Stimulated activated CD8-positive, alpha-beta memory T cell treated with anti-CD3 and anti-CD28 coated beads, Interleukin-4, amount 100 ng/mL, for 48 hours (primary cell): ENCODE measurements around the gene NXPH1.
A peak's percentile ranks its signal among the peaks of the same experiment; 100 is the strongest.

Source experiments
- DNase-seq: peaks from one replicate; pipeline ENCODE4 v3.0.0-alpha.2; 2020

Gene NXPH1

DNA sequence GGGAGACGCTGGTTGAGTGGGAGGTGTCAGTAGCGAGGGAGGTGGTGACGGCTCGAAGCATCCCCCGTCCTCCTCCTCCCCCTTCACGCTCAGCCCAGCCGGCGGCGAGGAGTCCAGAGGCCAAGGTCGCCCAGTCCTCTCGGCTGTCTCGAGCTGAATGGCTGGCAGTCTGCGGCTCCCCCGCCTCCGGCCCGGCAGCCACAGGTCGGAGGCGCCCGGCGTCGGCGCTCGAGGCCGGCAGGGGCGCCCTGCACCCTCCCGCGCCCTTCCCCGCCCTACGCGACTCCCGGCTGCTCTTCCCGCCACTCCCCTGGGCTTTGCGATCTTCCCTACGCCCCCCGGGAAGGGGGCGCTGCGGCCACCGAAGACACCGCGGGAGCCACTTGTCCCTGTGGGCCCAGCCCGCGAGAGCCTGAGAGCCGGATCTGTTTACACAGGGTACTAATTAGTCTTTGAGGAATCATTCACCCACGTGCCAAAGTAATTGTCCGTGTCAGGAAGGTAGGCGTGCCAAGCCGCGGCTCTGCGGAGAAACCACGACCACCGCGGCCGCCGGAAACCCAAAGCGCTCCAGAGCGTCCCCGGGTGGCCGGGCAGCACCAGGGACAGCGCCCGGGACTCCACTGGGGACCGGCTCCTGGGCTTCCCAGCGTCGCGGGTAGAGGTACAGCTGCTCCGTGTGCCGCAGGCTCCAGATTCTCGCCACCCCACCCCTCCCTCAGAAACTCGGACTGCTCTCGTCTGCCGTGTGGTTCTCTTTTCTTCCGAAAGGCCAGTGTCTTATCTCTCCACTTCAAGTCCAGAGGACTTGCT is at the start of gene NXPH1:
Gene NXPH1 (plus strand): TSS at position 133 of the 813 bp plus-strand sequence.
- DNase-seq: no peak

DNA sequence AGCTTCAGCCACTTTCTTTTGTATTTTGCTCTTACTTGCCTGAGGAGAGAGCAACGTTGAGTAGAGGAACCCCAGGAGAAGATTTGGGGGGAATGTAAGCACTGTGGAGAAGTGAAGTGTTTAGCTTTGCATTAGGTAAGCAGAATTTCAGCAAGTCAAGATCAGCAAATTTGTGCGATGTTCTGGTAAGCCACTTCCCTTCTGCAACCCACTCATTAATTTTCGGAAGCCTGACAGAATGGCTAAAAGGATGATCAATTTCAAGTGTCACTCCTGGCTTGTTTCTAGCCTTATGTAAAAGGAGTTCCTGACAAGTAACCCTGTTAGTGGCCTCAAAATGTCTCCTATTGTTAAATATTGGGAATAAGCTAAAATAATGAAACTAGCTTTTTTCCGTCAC is 48.5 kb upstream of the NXPH1 start:
- no peak for DNase-seq

DNA sequence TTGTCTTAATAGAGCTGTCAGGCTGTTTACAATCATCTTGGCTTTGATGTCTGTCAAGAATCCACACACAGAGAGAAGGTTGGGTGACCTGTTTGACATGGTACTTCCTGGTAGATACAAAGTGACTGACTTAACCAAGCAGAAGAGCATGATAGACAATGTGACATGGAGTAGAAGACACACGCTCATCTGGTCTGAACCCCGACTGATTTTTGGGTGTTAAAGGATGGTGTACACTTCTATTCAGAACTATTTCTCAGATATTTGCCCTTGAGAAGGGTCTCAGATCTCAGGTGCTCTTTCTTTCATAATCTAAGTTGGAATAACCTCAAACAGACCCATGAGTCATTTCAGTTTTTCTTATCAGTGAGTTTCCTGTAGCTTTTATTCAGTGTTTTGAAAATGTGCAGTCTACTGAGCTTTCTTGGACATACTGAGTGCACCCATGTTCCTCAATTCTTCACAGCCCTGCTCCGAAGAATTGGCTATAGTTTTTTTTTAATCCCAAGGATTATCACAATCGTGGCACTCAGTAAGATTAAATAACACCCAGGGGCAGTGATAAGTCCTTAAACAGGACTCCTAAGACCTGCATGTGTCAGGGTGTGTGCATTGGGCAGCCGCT is 46.4 kb upstream of the NXPH1 start:
- no peak for DNase-seq

DNA sequence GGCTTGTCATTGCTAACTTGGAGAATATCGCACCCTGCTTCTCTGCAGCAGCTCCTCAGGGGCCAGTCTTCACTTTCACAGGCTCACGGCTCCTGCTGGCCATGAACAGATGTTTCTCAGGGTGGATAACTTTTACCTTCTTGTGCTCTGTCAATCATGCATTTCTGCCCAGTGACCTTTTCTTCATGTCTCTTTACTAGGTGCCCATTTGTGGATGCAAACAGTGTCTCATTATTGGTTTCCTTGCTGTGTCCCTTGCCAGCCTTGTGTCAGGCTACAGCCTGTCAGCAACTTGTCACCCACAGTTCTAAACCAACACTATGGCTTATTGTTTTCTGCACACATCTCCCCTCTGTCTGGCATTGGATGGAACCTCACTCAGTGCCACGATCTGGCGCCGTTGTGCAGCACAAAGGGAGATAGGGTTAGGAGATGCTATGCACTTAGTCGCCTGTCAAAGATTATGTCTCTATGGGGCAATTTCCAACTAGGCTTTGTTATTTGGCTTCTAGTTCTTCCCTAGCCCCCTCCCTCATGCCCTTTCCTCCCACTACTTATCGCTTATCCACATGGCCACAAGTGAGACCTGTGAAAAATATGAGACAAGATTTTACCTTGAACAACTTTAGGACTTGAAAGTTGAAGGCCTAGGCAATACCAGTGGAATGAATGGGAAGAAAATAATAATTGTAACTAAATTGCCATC is 45.7 kb upstream of the NXPH1 start:
- DNase-seq: no peak

DNA sequence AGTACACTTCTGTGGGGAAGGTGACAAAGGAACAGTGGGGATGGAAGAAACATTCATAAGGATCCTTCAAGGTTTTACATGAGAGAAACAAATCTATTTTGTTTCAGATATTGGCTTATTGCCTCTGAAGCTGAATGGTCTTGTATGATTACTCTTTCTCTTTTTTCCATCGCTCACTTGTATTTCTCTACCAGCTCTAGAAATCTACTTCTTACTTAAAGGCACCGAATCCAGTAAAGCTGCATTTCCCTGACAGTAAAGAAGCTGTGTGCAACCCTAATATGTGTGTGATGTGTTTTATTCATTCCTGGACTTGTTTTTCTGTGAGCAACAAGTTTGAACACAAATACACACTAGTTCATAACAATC is 45.2 kb upstream of the NXPH1 start:
- DNase-seq: no peak

DNA sequence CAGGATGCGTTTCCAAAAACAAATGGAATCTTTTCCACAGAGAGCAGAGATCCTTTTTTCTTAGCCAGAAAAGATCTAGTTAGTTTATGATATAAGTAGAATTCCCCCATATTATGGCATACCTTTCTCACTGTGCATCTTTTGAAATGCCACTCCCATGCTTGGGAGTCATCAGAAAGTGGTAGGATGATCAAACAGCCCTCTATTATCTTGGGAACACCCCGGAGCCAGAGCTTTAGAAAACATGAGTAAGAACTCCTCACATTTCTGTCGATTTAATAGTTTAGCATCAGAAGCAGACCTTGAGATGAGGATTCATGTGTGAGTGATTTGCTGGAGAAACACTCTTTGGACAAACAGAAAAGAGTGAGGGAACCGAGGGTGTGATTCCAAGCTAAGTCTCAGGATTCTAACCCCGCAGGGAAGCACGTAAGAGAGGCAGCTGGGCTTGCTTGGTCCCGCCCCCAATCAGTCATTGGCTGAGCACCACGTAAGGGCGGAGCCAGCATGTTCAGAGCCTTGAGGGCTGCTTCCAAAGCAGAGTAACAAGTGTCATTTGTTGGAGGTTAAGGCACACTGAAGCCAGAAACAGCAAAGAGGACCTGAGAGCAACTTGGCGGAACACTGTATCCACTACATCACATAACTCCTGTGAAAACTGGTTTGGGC is 43.7 kb upstream of the NXPH1 start:
- no peak for DNase-seq

DNA sequence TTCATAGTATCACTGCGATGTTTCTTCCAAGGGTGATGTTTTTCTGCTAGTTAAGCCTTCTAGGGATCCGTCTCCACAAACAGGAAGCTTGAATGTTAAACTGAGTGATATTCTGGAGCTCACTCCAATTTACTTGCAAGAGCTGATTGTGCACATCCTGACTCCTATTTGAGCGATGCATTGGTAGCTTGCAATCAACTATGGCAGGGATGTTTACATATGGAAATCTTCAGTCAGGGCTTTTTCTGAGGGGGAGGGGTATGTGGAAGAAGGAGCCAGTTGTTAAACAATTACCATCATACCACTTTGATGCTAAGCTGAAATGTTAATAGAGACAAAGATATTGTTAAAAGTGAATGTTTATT is 43.2 kb upstream of the NXPH1 start:
- DNase-seq: no peak

DNA sequence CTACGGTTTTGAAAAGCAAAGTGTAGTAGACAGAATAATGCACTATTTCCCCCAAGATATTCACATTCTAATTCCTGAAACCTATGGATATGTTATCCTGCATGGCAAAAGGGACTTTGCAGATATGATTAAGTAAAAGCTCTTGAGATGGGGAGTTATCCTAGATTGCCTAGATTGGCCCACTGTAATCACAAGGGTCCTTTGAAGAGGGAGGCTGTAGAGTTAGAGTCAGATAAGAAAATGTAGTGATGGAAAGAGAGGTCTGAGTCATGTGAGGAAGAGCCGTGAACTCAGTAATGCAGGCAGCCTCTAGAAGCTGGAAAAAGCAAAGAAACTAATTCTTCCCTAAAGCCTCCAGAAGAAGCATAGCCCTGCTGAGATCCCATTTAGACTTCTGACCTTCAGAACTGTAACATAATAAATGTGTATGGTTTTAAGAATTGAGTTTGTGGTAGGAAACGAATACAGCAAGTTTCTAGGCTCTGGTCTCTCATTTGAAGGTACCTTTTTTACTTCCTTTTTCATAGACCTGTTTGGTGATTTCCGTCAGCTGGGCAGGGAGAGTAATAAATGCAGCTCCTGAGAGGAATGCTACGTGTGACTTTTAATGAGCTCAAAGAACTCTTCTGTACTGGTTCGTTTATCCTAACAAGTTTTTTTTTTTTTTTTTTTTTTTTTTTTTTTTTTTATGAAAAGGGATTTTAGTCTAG is 41.9 kb upstream of the NXPH1 start:
- no peak for DNase-seq

DNA sequence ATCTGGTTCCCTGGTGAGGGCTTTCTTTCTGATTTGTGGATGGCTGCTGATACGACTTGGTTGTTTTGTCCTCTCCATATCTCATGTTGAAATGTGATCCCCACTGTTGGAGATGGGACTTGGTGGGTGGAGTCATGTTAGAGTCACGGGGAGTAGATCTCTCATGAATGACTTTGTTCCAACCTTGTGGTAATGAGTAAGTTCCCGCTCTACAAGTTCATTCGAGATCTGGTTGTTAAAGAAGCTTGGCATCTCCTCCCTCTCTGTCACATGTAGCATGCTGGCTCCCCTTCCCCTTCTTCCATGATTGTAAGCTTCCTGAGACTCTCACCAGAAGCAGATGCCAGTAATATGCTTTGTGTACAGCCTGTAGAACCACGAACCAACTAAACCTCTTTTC is 37.1 kb upstream of the NXPH1 start:
- DNase-seq: no peak

DNA sequence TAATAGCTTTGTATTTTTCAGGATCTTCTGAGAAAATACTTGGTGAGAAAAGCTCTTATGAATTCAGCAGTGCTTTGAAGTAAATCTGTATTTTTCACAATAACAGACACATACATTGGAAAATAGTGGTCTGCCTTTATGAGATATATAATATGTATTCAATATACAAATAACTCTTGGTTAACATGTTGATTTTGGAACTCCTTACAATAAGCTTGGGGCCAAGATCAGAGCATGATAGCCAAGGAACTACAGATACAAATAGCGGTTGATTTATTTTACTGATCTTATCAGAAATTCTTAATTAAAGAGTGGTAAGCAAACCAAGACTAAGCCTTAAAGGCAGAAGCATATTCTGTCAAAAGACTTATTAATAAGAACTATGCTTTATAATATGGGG is 24.5 kb upstream of the NXPH1 start:
- no peak for DNase-seq

DNA sequence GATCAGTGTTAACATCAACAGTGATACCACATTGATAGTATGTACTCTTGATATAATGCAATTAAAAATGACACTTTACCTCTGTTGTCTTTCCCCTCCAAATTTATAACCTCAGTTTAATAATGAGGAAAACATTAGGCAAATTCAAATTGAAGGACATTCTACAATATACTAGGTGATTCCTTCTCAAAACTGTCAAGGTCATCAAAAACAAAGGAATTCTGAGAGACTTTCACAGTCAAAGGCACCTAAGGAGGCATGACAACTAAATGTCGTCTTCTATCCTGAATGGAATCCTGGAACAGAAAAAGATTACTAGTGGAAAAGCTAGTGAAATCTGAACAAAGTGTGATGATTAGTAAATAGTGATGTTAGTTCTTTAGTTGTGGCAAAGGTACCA is 22.3 kb upstream of the NXPH1 start:
- no peak for DNase-seq

DNA sequence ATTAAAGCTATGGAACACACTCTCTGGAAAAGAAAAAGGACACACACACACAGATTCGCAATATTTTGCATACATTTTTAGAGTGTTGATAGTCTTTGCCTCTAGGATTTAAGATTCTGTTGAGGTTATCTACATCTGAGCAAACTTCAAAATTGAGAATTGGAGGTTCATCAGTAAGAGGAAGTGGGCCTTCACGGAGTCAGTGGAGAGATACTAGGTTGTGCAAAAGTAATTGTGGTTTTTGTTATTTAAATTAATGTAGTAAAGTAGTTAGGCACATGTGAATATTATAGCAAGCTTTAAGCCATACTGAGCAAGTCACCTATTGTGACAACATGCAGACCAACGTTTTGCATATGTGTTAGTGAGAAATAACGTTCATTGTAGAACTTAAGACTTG is 19.8 kb upstream of the NXPH1 start:
- DNase-seq: no peak

DNA sequence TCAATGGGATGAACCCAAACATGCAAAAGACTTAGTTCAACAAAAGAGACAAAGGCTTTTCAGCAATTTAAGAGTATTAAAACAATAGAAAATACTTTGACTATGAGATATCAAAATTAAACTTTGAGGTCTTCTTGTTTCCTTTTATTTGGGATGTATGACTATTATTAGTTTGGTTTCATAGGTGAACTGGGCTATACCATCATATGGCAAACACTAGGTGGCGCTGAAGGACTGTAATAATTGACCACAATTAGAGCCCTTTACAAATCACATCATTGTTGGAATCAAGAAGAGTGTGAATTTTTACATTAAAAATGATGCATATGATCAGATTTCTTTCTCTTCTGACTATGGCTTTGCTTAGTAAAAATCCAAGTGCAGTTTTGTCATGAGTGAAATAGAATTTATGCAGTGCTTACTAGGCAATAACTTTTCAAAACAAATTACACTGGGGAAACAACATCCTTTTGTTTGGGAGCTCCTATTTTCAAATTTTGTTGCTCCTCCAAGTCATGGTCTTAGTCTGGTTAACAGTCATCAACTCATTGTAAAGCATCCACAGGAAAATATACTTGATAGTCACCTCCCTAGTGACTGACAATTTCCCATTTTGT is 14.7 kb upstream of the NXPH1 start:
- DNase-seq: peak; percentile 60

DNA sequence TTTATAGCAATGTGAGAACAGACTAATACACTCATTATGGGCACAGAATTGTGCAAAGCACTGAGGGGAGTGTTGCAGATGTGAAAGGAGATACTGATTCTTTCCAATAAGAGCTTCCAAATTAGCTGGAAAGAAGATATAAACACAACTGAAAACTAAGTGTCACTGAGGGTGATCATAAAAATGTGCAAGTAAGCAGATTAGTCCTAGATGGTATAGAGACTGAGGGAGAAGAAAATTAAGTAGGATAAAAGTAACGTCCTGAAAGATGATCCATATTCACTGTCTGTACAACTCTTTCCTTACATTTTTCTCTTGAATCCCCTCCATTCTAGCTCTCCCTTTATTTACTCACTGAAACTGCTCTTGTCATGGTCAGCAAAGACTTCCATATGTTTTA is 11.2 kb upstream of the NXPH1 start:
- no peak for DNase-seq

DNA sequence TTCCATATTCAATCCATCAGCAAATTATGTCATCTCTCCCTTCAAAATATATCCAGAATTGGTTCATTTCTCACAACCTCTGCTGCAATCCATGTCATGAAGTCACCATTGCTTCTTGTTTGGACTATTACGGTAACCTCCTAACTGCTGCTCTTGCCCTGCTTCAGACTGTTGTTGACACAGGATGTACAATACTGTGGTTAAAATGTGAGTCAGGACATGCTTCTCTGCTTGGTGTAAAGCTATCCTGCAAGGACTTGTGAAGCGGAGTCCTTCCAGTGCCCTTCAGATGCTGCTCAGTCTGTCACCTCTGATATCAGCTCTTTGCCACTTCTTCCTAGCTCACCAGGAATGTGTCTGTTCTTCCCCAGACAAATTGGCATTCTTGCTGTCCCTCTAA is 10.4 kb upstream of the NXPH1 start:
- no peak for DNase-seq

DNA sequence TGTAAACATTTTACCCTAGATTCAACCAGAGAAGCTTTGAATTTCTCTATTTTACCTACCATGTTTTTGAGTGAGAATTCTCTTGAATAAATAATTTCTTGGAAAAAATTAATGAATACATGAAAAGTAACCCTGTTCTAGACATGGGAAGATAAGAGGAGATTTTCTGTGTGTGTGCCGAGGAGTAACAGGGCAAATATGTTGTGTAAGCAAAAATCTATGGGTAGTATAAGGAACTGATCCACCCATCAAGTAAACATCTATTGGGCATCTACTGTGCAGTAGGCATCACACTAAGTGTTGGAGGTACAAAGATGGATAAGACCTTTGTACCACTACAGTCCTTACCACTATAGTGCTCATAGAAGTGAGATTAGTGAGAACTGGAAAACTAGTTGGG is 8.2 kb upstream of the NXPH1 start:
- DNase-seq: no peak

DNA sequence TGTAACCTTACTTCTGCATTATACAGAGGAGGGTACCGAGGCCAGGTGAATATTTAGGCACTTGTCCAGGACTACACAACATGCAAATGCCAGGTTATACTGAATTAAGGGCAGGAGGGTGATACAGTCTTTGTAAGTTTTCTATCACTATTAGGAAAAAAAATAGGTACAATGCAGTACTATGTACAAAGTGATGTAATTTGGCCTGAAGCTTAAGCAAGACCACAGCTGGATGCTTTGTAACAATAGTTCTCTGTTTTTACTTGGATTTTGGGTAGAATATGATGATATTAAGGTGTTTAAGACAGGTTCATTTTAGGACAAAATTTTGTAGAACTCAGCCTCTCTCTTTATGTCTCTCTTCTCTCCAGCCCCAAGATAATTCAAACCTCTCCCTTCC is 2.8 kb upstream of the NXPH1 start:
- no peak for DNase-seq

DNA sequence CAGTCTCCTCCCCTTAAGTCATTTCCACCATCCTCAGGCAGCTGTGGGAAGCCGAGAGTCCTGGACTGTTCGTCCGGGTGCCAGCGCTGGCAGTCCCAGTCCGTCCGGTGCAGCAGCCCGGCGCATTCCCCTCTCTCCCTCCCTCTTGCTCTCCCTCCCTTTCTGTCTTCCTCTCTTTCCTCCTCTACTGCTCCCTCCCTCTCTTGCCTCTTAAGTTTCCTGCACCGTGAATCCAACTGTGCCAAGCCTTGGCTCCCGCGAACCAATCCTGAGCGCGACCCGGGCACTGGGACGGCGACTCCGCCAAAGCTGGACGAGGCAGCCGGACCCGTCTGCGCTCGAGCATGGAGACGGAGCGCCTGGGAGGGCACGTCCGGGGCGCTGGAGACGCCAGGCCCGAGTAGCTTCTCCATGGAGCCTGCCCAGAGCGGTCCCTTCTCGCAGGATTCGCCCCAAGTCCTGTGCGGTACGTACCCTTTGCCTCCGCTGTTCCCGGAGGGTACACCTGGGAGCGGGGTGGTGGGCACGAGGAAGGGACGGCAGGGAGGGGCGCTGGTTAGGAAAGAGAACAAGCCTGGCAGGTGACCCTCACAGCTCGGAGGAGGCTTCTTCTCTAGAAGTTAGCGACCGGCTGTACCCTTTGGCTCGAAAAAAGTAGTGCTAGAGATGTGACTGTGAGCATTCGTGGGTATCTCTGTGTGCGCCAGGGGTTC is 1.0 kb downstream of the NXPH1 start:
- DNase-seq: no peak

DNA sequence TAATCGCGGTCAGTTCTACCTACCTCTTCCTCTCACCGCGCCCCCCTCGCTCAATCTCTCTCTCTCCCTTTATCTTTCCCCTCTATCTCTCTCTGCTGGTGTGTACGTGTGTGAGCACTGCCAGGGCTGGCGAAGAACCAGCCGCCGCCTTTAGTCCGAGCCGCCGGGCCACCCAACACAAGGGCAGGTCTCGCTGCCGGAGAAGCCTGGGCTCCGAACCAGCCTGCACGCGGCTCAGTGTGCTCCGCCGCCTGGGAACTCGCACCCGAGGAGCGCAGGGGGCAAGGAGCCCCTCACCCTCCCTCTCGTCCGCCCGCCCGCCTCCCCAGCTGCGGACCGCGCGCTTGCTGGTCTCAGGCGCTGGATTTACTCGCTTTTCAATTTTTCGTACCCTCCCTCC is 1.7 kb downstream of the NXPH1 start:
- DNase-seq: no peak

DNA sequence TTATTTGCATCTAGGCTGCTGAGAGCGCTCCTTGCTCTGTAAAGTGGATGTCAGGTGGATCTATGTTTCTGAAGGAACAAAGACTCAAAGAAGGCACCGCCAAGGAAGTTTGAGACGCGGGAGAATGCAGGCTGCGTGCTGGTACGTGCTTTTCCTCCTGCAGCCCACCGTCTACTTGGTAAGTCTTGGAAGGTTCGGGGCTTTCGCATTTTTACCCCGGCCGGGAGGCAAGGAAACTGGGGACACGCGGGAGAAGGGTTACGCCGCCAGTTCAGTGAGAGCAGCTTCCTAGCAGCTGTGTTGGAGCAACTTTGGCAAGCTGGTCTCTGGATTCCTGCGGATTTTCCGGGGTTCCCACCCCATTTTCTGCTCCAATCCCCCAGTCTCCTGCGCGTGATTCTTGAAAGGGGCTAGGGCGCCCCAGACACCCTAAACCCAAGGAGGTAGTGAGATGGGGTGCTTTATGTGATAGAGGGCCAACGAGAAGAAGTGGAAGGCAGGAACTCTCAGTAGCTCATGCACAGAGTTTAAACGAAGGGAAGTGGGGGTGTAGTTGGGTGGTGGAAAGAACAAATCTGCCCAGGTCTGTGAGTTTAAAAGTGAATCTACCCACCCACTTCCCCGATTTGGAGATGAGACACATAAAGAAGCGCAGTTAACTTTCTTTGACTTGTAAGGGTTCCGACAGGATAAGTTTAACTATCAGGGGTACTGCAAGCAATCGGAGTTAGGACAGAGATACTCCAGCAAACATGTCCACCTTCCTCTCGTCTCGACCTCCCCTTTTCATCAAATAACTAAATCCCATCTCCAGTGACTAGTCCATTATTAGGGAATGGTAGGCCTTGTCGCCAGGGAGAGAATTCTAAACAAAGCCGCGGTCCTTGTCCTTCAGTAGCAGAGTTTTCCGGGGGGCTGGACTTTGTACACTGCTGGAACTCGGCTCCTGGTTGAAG is 2.5 kb downstream of the NXPH1 start:
- no peak for DNase-seq

DNA sequence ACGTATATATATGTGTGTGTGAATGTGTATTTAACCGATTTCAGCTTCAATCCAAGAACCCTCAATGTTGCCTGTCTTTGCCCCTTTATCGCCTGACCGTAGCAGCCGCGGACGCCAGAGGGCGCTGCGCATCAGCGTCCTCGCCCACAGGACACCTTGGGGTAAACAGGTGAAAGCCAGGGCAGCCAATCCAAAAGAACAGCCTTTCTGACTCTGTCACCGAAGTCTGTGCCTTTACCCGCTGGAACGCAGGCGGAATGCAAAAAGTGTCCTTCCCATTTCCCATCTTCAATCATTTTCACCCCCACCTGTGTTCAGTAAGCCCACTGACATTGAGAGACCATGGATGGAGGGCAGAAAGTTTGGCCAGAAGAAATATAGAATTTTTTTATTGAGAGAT is 3.6 kb downstream of the NXPH1 start:
- peak; percentile 76 for DNase-seq
